PC-3 (cell line): ENCODE results near the gene RALY.

Source experiments
- EZH2 ChIP-seq: fragments of 300-600 bp; sonication (generic); IDR thresholded peaks from one replicate; pipeline ENCODE4 v1.6.1; 2017; ENCODE audit warnings: antibody characterized with exemption, mild to moderate bottlenecking, low read length; ENCODE audit not compliant: unreplicated experiment
- EZH2phosphoT487 ChIP-seq: fragments of 300-600 bp; sonication (generic); IDR thresholded peaks from 2 replicates; pipeline ENCODE4 v1.6.1; 2018; ENCODE audit warnings: mild to moderate bottlenecking, antibody characterized with exemption, low read length, borderline replicate concordance
- TF ChIP-seq, protein P1 (sequence below): fragments of 300-600 bp; sonication (generic); conservative IDR thresholded peaks from 2 replicates; pipeline ENCODE4 v1.5.1; 2017; ENCODE audit warnings: antibody characterized with exemption, low read depth, mild to moderate bottlenecking, low read length

GRCh38 chr20:33994222-33994913 lies 657 bp downstream of the RALY start:
- TF ChIP-seq, protein P1, sequence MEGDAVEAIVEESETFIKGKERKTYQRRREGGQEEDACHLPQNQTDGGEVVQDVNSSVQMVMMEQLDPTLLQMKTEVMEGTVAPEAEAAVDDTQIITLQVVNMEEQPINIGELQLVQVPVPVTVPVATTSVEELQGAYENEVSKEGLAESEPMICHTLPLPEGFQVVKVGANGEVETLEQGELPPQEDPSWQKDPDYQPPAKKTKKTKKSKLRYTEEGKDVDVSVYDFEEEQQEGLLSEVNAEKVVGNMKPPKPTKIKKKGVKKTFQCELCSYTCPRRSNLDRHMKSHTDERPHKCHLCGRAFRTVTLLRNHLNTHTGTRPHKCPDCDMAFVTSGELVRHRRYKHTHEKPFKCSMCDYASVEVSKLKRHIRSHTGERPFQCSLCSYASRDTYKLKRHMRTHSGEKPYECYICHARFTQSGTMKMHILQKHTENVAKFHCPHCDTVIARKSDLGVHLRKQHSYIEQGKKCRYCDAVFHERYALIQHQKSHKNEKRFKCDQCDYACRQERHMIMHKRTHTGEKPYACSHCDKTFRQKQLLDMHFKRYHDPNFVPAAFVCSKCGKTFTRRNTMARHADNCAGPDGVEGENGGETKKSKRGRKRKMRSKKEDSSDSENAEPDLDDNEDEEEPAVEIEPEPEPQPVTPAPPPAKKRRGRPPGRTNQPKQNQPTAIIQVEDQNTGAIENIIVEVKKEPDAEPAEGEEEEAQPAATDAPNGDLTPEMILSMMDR = no peak
- TF ChIP-seq EZH2 = no peak
- no peak for TF ChIP-seq EZH2phosphoT487
